Kidney (tissue), 14 donors: ENCODE results near the gene SMOC1. TPM values are rescaled to one million over a fixed set of nuclear protein-coding genes. Genes with fewer than 3 reads are reported as not detected.

ENCODE experiments used
- DNase-seq, 5 donors: peaks; one replicate each; pipeline ENCODE4 v3.0.0-alpha.2; 2013 to 2020
- FAIRE-seq: peaks from 2 replicates; lab custom pipeline; 2012; peaks lifted over from hg19 to GRCh38; lab: Jason Lieb, UNC
- H3K27ac ChIP-seq, 2 donors: one replicate each; pipeline ENCODE4 v1.7.0; 2013; ENCODE audit warnings: low read depth in 2 of 2, low read length in 2 of 2, inconsistent platforms in 1 of 2
- H3K27me3 ChIP-seq: one replicate; pipeline ENCODE4 v1.7.1; 2013; ENCODE audit warnings: low read length, inconsistent platforms; ENCODE audit not compliant: control insufficient read depth, insufficient read depth
- H3K36me3 ChIP-seq, 3 donors: one replicate each; pipeline versions ENCODE4 v1.7.0 to v1.7.1; 2013; ENCODE audit warnings: low read length in 3 of 3, control low read depth in 1 of 3, inconsistent platforms in 1 of 3; ENCODE audit not compliant: insufficient read depth in 3 of 3, control insufficient read depth in 2 of 3
- H3K4me1 ChIP-seq, 3 donors: one replicate each; pipeline versions ENCODE4 v1.7.0 to v1.7.1; 2013; ENCODE audit warnings: low read length in 3 of 3, inconsistent platforms in 1 of 3, low read depth in 1 of 3; ENCODE audit not compliant: control insufficient read depth in 2 of 3, insufficient read depth in 2 of 3
- H3K4me3 ChIP-seq, 3 donors: one replicate each; pipeline versions ENCODE4 v1.7.0 to v1.8.1; 2013; ENCODE audit warnings: low read length in 3 of 3, control low read depth in 1 of 3, inconsistent platforms in 1 of 3
- H3K9ac ChIP-seq, 3 donors: one replicate each; pipeline versions ENCODE4 v1.7.0 to v1.7.1; 2013; ENCODE audit warnings: low read length in 3 of 3, control low read depth in 1 of 3, inconsistent platforms in 1 of 3
- H3K9me3 ChIP-seq, 3 donors: one replicate each; pipeline versions ENCODE4 v1.7.0 to v1.7.1; 2013; ENCODE audit warnings: low read length in 3 of 3, control low read depth in 1 of 3, inconsistent platforms in 1 of 3; ENCODE audit not compliant: control insufficient read depth in 2 of 3, insufficient read depth in 1 of 3
- intact Hi-C: fragments of 100-400 bp; cut with DNase I; formaldehyde crosslinking; loops from one replicate; pipeline ENCODE4 v1.11.1; 2022
- polyA plus RNA-seq: library from polyadenylated mRNA; stranded (reverse); fragments of 350-450 nt; fragmentation: Illumina TruSeq; extraction: RNeasy Lipid Tissue Mini Kit (QIAGEN cat#74804); gene quantifications from one replicate; pipeline ENCODE4 v1.2.3, GENCODE V29; 2014; ENCODE audit warnings: low read depth, low replicate concordance; ENCODE audit not compliant: insufficient read depth
- total RNA-seq: library from RNA; stranded (reverse); fragmentation: NEBNext Ultra II Directional; extraction: Animal tissue kit (Norgen Biotek cat#: 25700); gene quantifications from one replicate; pipeline ENCODE4 v1.2.1, GENCODE V29; 2021
- TF ChIP-seq, protein P1 (sequence below): IDR thresholded peaks from 3 replicates; pipeline ENCODE4 v1.5.1; 2012; ENCODE audit warnings: mild to moderate bottlenecking, moderate library complexity, borderline replicate concordance; ENCODE audit not compliant: insufficient read depth; ENCODE audit errors: extremely low read depth
- donor health status: control.
- donor health status: control.
- donor health status: control.
- donor health status: control.
- donor health status: control.
- donor health status: DM: yes; HTN: yes; CAD: no.
- donor health status: Normal renal cell carcinoma (clear cell type).

The SMOC1 gene
- total and polyA plus RNA-seq, 2 donors from 2014 or later = 1.2 to 2.8 TPM

- Histone ChIP-seq H3K36me3 (no peaks in the 10 kb centered on the region), H3K9me3 (peaks cover 0 to 3% (median 0%) of the 10 kb centered on the region in 3 donors), H3K4me1 (no peaks in the 10 kb centered on the region), H3K27ac (no peak overlapping the region), H3K27me3 (no peaks in the 10 kb centered on the region), H3K4me3 (no peak overlapping the region), H3K9ac (no peak overlapping the region)
- FAIRE-seq (no peak), DNase-seq (no peak)
- intact Hi-C loops = no loop called here
- TF ChIP-seq, protein P1, sequence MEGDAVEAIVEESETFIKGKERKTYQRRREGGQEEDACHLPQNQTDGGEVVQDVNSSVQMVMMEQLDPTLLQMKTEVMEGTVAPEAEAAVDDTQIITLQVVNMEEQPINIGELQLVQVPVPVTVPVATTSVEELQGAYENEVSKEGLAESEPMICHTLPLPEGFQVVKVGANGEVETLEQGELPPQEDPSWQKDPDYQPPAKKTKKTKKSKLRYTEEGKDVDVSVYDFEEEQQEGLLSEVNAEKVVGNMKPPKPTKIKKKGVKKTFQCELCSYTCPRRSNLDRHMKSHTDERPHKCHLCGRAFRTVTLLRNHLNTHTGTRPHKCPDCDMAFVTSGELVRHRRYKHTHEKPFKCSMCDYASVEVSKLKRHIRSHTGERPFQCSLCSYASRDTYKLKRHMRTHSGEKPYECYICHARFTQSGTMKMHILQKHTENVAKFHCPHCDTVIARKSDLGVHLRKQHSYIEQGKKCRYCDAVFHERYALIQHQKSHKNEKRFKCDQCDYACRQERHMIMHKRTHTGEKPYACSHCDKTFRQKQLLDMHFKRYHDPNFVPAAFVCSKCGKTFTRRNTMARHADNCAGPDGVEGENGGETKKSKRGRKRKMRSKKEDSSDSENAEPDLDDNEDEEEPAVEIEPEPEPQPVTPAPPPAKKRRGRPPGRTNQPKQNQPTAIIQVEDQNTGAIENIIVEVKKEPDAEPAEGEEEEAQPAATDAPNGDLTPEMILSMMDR = no peak
Measured at GRCh38 chr14:69861025-69861569, 18.1 kb upstream of the SMOC1 start.

- H3K36me3 ChIP-seq = no peaks in the 10 kb centered on the region
- FAIRE-seq = no peak
- intact Hi-C loops = no loop called here
Measured at GRCh38 chr14:69863083-69863482, 16.1 kb upstream of the SMOC1 start.

GRCh38 chr14:69865701-69866365 lies 13.4 kb upstream of the SMOC1 start:
- Histone ChIP-seq H3K9ac (no peak overlapping the region), H3K36me3 (no peaks in the 10 kb centered on the region), H3K4me3 (no peak overlapping the region), H3K4me1 (no peaks in the 10 kb centered on the region), H3K27ac (no peak overlapping the region), H3K9me3 (peaks cover 0 to 3% (median 0%) of the 10 kb centered on the region in 3 donors), H3K27me3 (no peaks in the 10 kb centered on the region)
- TF ChIP-seq, protein P1 = no peak
- intact Hi-C loops = no loop called here
- DNase-seq (no peak), FAIRE-seq (no peak)

More at GRCh38 chr14:69863083-69863482, 16.1 kb upstream of the SMOC1 start:
- H3K9ac ChIP-seq = no peak overlapping the region
- no peaks in the 10 kb centered on the region for H3K4me1 ChIP-seq
- H3K27me3 ChIP-seq = no peaks in the 10 kb centered on the region
- TF ChIP-seq, protein P1 = no peak
- no peak overlapping the region for H3K27ac ChIP-seq
- peaks cover 0 to 3% (median 0%) of the 10 kb centered on the region in 3 donors for H3K9me3 ChIP-seq
- H3K4me3 ChIP-seq = no peak overlapping the region
- no peak for DNase-seq
